Epithelial cell of esophagus (primary cell): Measurements from ENCODE around the gene SAYSD1.

Source experiments
- DNase-seq: peaks from one replicate; pipeline ENCODE4 v3.0.0; 2010; ENCODE audit warnings: low read depth
- H3K4me3 ChIP-seq: 2 replicates; pipeline ENCODE4 v1.5.1; 2011; ENCODE audit warnings: mild to moderate bottlenecking, low read length, control low read depth
- TF ChIP-seq, protein P1 (sequence below): IDR thresholded peaks from 2 replicates; pipeline ENCODE4 v1.5.1; 2011; ENCODE audit warnings: low read depth, mild to moderate bottlenecking, low read length, control low read depth, inconsistent platforms; ENCODE audit not compliant: insufficient read depth; ENCODE audit errors: missing control alignments

The SAYSD1 gene

DNA sequence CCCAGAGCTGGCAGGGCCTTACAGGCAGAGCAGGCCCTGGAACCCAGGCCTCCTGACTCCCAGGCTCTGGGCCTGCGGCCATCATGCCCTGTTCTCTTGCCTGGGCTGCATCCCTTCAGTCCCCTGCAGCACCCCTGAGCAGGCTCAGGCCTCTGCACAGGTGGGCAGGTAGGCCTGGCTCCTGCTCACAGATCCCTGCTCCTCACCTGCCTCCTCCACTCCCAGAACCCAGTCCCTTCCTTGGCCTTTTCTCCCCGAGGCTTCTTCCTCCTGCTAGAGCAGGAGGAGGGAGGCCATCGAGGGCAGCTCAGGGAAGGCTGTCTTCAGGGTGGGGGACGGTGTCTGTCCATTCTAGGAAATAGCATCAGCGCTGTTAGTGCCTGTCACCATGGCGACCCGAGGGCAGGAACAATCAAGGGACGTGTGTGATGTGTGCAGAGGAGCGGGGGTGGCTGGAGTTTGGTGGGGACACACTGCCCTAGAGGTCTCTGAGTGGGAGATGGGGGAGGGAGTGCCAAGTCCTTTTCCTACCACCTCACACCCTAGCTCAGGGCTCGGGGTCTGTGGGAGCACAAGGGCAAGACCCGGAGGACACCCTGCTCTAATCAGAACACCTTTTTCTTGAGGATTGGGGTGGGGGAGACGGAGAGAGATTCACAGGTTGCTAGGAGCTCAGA lies 39.8 kb downstream of the SAYSD1 start:
- TF ChIP-seq, protein P1, sequence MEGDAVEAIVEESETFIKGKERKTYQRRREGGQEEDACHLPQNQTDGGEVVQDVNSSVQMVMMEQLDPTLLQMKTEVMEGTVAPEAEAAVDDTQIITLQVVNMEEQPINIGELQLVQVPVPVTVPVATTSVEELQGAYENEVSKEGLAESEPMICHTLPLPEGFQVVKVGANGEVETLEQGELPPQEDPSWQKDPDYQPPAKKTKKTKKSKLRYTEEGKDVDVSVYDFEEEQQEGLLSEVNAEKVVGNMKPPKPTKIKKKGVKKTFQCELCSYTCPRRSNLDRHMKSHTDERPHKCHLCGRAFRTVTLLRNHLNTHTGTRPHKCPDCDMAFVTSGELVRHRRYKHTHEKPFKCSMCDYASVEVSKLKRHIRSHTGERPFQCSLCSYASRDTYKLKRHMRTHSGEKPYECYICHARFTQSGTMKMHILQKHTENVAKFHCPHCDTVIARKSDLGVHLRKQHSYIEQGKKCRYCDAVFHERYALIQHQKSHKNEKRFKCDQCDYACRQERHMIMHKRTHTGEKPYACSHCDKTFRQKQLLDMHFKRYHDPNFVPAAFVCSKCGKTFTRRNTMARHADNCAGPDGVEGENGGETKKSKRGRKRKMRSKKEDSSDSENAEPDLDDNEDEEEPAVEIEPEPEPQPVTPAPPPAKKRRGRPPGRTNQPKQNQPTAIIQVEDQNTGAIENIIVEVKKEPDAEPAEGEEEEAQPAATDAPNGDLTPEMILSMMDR: no peak
- no peak overlapping the region for H3K4me3 ChIP-seq
- DNase-seq: no peak

DNA sequence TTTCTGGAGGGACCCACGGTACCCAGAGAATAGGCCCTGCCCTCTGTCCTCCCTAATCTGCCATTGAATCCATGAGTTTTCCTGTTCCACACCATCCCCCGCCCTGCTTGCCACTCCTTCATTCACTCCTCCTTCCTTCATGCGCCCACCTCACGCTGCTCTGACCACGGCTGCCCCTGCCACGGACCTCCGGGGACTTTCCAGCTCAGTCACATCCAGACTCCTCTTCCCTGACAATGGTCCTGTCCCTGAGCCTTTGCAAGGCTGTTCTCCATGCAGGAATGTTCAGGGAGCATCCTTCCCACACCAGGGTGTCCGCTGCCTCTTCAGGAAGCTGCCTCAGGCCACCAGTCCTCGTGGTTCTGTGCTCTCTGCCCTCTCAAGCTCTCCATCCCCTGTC lies 40.5 kb downstream of the SAYSD1 start:
- TF ChIP-seq, protein P1: no peak
- DNase-seq: no peak
- no peak overlapping the region for H3K4me3 ChIP-seq

DNA sequence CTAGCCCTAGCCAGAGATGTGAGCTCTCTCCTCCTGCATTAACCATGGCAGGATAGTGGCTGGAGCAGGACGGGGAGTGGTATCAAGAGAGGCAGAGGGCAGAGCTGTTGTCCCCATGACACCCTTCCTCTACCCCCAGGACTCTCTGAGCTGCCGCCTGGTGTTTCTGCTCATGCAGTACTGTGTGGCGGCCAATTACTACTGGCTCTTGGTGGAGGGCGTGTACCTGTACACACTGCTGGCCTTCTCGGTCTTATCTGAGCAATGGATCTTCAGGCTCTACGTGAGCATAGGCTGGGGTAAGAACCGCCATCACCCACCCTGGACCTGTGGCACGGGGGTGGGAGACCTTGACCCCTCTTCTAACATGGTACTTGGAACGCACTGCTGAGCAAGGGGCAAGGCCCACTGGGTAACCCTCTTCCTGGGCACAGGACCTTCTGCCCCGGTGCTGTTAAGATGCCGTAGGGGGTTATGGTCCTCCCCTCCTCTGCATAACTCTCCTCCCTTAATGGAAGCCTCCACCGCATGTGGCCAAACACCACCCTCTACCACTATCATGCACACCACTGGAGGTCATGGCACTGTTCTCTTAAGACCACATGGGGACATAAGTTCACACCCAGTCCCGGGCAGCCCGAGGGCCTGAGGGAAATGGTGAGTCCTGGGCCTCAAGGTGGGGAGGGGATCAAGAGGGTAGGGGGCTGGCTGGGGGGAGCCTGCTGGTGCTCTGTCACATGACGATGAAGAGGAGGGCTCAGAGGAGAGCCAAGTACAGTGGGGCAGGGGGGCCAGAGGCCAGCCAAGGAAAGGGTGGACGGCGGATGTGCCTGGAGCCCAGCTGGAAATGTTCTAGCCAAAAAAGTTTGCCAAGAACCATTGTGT lies 41.3 kb downstream of the SAYSD1 start:
- no peak overlapping the region for H3K4me3 ChIP-seq
- TF ChIP-seq, protein P1: no peak
- no peak for DNase-seq

DNA sequence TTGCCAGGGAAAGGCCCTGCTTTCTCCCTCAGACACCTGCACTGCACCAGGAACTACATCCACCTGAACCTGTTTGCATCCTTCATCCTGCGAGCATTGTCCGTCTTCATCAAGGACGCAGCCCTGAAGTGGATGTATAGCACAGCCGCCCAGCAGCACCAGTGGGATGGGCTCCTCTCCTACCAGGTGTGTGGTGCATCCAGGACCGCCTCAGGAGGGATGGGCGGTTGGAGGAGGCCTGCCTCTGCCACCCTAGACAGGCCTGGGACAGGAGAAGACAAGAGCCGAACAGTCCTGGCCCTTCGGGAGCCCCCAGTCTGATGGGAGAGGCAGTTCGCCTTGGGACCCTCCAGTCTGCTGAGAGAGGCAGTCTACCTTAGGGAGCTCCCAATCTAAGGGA lies 42.2 kb downstream of the SAYSD1 start:
- no peak for DNase-seq
- TF ChIP-seq, protein P1: no peak
- no peak overlapping the region for H3K4me3 ChIP-seq

DNA sequence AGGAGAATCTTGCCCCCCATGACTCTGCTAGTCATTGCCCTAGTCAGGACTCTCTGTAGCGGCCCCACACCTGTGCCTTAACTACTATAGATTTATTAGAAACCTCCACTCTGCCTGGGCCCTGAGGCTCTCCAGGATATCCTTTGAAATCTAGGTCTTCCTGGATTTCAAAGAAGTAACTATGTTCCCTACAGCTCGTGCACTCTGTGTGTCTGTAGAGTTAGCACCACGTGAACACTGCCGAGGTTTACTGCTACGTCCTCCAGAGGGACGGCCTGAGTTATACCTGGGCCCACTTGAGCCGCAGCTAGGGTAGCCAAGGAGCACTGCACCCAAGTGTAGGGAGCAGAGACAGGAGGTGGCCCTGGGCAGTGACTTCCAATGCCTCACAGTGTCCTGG lies 46.6 kb downstream of the SAYSD1 start:
- no peak overlapping the region for H3K4me3 ChIP-seq
- TF ChIP-seq, protein P1: no peak
- no peak for DNase-seq

DNA sequence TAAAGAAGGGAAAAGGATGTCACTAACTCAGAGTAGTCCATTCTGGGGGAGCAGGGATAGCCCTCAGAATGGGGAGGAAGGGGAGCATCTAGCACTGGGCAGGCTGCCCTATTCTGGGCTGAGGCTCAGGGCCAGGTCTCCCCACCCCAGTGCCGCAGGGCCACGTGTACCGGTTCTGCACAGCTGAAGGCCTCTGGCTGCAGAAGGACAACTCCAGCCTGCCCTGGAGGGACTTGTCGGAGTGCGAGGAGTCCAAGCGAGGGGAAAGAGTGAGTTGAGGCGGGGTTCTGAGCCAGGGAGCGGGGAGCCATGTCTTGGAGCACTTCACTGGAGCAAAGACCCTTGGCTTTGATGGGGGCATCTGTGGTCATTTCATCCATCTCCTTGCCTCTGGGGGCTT lies 49.4 kb downstream of the SAYSD1 start:
- TF ChIP-seq, protein P1: no peak

More for the DNA sequence above, 49.4 kb downstream of the SAYSD1 start:
- no peak for DNase-seq
- no peak overlapping the region for H3K4me3 ChIP-seq
